Prostate gland (tissue), 2 donors: ENCODE measurements around the gene ADAMTS2.

ENCODE experiments used
- CTCF ChIP-seq, 4 experiments: fragments of 200-600 bp in 2 of 4; fragments of 450-650 bp in 2 of 4; sonication (generic) in 2 of 4; IDR thresholded peaks; 1 replicate in 3 of 4; 2 replicates in 1 of 4; pipeline ENCODE4 v1.5.1; 2016 to 2019; ENCODE audit warnings: antibody characterized with exemption in 4 of 4, mild to moderate bottlenecking in 2 of 4, moderate library complexity in 2 of 4
- POLR2A ChIP-seq: fragments of 450-650 bp; IDR thresholded peaks from one replicate; pipeline ENCODE4 v1.6.1; 2016; ENCODE audit warnings: antibody characterized with exemption, mild to moderate bottlenecking
- POLR2AphosphoS5 ChIP-seq: sonication (generic); formaldehyde crosslinking; IDR thresholded peaks from one replicate; pipeline ENCODE4 v1.6.1; 2017; ENCODE audit warnings: antibody characterized with exemption

DNA sequence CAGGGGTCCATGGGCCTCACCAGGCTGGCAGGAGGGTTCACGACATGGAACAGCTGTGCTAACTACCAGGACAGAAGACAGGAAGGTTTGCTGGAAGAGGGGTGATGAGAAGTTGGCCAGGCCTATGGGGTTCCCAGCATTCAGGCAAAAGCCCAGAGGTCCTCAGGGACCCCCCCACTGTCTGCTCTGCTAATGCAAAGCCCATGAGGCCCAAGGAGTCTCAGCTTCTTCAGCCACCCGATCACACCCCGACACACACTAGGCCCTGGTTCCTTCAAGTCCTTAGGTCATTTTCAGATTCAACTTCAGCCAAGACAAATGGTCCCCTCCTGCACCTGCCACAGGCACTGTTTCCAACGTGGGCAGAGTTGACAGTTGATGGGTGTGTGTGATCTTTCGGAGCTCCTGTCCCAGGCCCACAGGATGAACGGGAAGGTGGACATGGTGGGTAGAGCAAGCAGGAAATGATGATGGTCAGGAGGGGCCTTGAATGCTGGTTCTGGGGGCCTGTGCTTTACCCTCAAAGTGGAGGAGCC is 20.4 kb downstream of the ADAMTS2 start:
- TF ChIP-seq CTCF (IDR thresholded peaks at IDR 0.05), result no peak
- no peak for TF ChIP-seq POLR2AphosphoS5
- no peak for TF ChIP-seq POLR2A
